Peyer's patch (tissue), 4 donors: ENCODE data around the gene GUCY2D.

ENCODE experiments used
- POLR2A ChIP-seq, 2 donors: fragments of 450-650 bp; IDR thresholded peaks; one replicate each; pipeline ENCODE4 v1.5.1; 2017; ENCODE audit warnings: antibody characterized with exemption in 2 of 2, mild to moderate bottlenecking in 2 of 2, moderate library complexity in 2 of 2
- TF ChIP-seq, protein P1 (sequence below), 6 experiments: fragments of 450-650 bp in 4 of 6; fragments of 200-600 bp in 2 of 6; sonication (generic) in 1 of 6; IDR thresholded peaks; one replicate each; pipeline ENCODE4 v1.5.1; 2017 to 2019; ENCODE audit warnings: antibody characterized with exemption in 6 of 6, mild to moderate bottlenecking in 3 of 6, moderate library complexity in 1 of 6

DNA sequence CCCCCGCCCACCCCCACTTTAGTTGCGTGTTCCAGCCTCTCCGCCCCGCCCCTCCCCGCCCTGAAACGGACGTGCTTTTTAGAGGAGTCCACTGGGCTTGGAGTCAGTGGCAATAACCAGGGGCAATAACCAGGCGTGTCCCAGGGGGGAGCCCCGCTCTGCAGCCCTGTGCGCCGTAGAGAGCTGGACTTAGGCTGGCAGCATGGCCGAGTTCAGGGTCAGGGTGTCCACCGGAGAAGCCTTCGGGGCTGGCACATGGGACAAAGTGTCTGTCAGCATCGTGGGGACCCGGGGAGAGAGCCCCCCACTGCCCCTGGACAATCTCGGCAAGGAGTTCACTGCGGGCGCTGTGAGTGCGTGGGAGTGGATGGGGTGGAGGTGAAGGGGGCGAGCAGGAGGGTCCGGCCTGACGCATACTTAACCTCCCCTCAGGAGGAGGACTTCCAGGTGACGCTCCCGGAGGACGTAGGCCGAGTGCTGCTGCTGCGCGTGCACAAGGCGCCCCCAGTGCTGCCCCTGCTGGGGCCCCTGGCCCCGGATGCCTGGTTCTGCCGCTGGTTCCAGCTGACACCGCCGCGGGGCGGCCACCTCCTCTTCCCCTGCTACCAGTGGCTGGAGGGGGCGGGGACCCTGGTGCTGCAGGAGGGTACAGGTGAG is 36.7 kb downstream of the GUCY2D start, which contains the start of gene ALOX15B:
- TF ChIP-seq POLR2A (IDR thresholded peaks at IDR 0.05): no peak
- TF ChIP-seq, protein P1, sequence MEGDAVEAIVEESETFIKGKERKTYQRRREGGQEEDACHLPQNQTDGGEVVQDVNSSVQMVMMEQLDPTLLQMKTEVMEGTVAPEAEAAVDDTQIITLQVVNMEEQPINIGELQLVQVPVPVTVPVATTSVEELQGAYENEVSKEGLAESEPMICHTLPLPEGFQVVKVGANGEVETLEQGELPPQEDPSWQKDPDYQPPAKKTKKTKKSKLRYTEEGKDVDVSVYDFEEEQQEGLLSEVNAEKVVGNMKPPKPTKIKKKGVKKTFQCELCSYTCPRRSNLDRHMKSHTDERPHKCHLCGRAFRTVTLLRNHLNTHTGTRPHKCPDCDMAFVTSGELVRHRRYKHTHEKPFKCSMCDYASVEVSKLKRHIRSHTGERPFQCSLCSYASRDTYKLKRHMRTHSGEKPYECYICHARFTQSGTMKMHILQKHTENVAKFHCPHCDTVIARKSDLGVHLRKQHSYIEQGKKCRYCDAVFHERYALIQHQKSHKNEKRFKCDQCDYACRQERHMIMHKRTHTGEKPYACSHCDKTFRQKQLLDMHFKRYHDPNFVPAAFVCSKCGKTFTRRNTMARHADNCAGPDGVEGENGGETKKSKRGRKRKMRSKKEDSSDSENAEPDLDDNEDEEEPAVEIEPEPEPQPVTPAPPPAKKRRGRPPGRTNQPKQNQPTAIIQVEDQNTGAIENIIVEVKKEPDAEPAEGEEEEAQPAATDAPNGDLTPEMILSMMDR (IDR thresholded peaks at IDR 0.05): no peak
